HepG2 (cell line): ENCODE results near the gene ZNF607. TPM values are rescaled to one million over a fixed set of nuclear protein-coding genes. Genes with fewer than 3 reads are reported as not detected.
A peak's percentile ranks its signal among the peaks of the same experiment; 100 is the strongest.

ENCODE experiments used
- ARID2 ChIP-seq: sonication (generic); formaldehyde crosslinking; IDR thresholded peaks from 2 replicates; pipeline ENCODE4 v1.8.1; 2022; ENCODE audit warnings: mild to moderate bottlenecking, missing genetic modification reagents, borderline replicate concordance
- BCL6 ChIP-seq: IDR thresholded peaks from 2 replicates; pipeline ENCODE4 v1.6.1; 2016; ENCODE audit warnings: missing genetic modification reagents, missing compliant biosample characterization
- HDAC2 ChIP-seq: sonication (generic); formaldehyde crosslinking; IDR thresholded peaks from 2 replicates; pipeline ENCODE4 v1.4.0; 2020; ENCODE audit warnings: missing genetic modification reagents
- LCORL ChIP-seq, 2 experiments: fragments of 450-650 bp in 1 of 2; sonication (generic) in 1 of 2; formaldehyde crosslinking in 1 of 2; IDR thresholded peaks; 2 replicates each; pipeline versions ENCODE4 v1.5.0 to v1.6.1; 2017 to 2020; ENCODE audit warnings: antibody characterized with exemption in 1 of 2, missing genetic modification reagents in 1 of 2
- SOX5 ChIP-seq: IDR thresholded peaks from 2 replicates; pipeline ENCODE4 v1.6.1; 2016; ENCODE audit warnings: borderline replicate concordance
- SP2 ChIP-seq: sonication (generic); formaldehyde crosslinking; IDR thresholded peaks from 2 replicates; pipeline ENCODE4 v1.5.1; 2020; ENCODE audit warnings: mild to moderate bottlenecking, missing genetic modification reagents
- ZNF143 ChIP-seq: sonication (generic); formaldehyde crosslinking; IDR thresholded peaks from 2 replicates; pipeline ENCODE4 v1.4.0; 2020; ENCODE audit warnings: missing genetic modification reagents
- ZNF264 ChIP-seq: sonication (generic); formaldehyde crosslinking; IDR thresholded peaks from 2 replicates; pipeline ENCODE4 v1.4.0; 2020; ENCODE audit warnings: missing genetic modification reagents
- ZNF546 ChIP-seq: sonication (generic); formaldehyde crosslinking; conservative IDR thresholded peaks from 2 replicates; pipeline ENCODE4 v1.8.1; 2023; ENCODE audit warnings: mild to moderate bottlenecking, missing genetic modification reagents
- ZNF644 ChIP-seq: IDR thresholded peaks from 2 replicates; pipeline ENCODE4 v1.6.1; 2016; ENCODE audit warnings: low read depth
- ZSCAN20 ChIP-seq: sonication (generic); formaldehyde crosslinking; IDR thresholded peaks from 2 replicates; pipeline ENCODE4 v1.4.0; 2020; ENCODE audit warnings: missing genetic modification reagents, mild to moderate bottlenecking, borderline replicate concordance
- polyA plus RNA-seq, 8 experiments: library from polyadenylated mRNA; depleted of rRNA in 3 of 8; stranded (reverse) in 7 of 8; unstranded in 1 of 8; fragments of >200 nt; fragmentation: Illumina TruSeq in 4 of 8; extraction: Trizol in 4 of 8; gene quantifications; 2 replicates each; pipeline versions ENCODE4 v1.2.1 to v1.2.3, GENCODE V29; 2011 to 2016; ENCODE audit warnings: low read depth in 4 of 8, missing spikeins in 1 of 8, mixed read lengths in 1 of 8; ENCODE audit not compliant: insufficient read depth in 1 of 8
- total RNA-seq, 5 experiments: library from RNA; depleted of rRNA; stranded (reverse); fragments of >200 nt; fragmentation: Illumina TruSeq; extraction: Trizol; gene quantifications; 2 replicates each; pipeline ENCODE4 v1.2.3, GENCODE V29; 2016; ENCODE audit warnings: low read depth in 1 of 5
- TF ChIP-seq, protein P1 (sequence below): sonication (generic); formaldehyde crosslinking; IDR thresholded peaks from 2 replicates; pipeline ENCODE4 v1.4.0; 2020; ENCODE audit warnings: missing genetic modification reagents, borderline replicate concordance
- TF ChIP-seq, protein P2 (sequence below): IDR thresholded peaks from 2 replicates; pipeline ENCODE4 v1.6.1; 2012; ENCODE audit warnings: inconsistent platforms
- TF ChIP-seq, protein P3 (sequence below): sonication (generic); formaldehyde crosslinking; IDR thresholded peaks from 2 replicates; pipeline ENCODE4 v1.5.0; 2020; ENCODE audit warnings: mild to moderate bottlenecking, missing genetic modification reagents
- TF ChIP-seq, protein P4 (sequence below): sonication (generic); formaldehyde crosslinking; IDR thresholded peaks from 2 replicates; pipeline ENCODE4 v1.4.0; 2020; ENCODE audit warnings: low read depth, missing genetic modification reagents
- TF ChIP-seq, protein P5 (sequence below): fragments of 450-650 bp; IDR thresholded peaks from 2 replicates; pipeline ENCODE4 v1.6.1; 2016
- TF ChIP-seq, protein P6 (sequence below): sonication (generic); formaldehyde crosslinking; IDR thresholded peaks from 2 replicates; pipeline ENCODE4 v1.5.1; 2020; ENCODE audit warnings: missing genetic modification reagents, mild to moderate bottlenecking, borderline replicate concordance

Gene ZNF607
- total and polyA plus RNA-seq, 2 of the 13 experiments (the other 11 are each of a cell fraction or from before 2014, with no cell fraction given) = 3.8 to 8.3 TPM

DNA sequence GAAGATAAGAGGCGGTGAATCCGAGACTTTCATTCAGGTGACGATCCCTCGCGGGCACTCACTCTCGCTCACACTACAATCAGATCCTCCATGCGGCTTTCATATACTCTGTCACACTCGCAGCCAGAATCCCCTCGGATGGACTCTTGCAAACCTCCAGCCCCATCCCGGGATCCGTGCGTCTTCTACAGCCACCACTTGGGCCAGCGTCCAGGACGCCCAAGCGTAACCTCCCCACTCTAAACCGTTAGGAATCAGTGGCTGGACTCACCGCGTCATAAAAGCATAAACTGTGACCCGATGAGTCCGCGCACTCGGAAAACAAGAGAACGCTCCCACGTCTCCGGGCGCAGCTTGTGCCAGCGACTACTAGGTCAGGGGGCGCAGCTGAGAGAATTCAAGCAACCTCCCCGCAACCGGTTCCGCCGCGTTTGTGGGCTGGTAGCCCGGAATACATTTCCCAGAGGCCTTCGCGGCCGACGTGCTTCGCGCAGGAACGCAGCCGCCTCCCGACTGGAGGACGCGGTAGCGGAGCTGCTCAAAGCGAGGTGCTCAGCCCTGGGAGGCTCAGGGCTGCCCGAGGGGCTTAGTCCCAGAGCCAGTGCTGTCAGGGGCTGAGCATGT, 27.6 kb downstream of the ZNF607 start (continued):
- TF ChIP-seq, protein P1, sequence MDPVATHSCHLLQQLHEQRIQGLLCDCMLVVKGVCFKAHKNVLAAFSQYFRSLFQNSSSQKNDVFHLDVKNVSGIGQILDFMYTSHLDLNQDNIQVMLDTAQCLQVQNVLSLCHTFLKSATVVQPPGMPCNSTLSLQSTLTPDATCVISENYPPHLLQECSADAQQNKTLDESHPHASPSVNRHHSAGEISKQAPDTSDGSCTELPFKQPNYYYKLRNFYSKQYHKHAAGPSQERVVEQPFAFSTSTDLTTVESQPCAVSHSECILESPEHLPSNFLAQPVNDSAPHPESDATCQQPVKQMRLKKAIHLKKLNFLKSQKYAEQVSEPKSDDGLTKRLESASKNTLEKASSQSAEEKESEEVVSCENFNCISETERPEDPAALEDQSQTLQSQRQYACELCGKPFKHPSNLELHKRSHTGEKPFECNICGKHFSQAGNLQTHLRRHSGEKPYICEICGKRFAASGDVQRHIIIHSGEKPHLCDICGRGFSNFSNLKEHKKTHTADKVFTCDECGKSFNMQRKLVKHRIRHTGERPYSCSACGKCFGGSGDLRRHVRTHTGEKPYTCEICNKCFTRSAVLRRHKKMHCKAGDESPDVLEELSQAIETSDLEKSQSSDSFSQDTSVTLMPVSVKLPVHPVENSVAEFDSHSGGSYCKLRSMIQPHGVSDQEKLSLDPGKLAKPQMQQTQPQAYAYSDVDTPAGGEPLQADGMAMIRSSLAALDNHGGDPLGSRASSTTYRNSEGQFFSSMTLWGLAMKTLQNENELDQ = no peak
- TF ChIP-seq LCORL (IDR thresholded peaks at IDR 0.05) = no peak
- TF ChIP-seq LCORL (CRISPR knock-in tag; IDR thresholded peaks at IDR 0.05) = peak; percentile 62; the same call in 1 of the 2 replicates
- TF ChIP-seq SOX5 = peak; percentile 27; the same call in 1 of the 2 replicates
- no peak for TF ChIP-seq BCL6 (CRISPR knock-in tag)
- TF ChIP-seq, protein P2, sequence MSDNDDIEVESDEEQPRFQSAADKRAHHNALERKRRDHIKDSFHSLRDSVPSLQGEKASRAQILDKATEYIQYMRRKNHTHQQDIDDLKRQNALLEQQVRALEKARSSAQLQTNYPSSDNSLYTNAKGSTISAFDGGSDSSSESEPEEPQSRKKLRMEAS = peak; percentile 59
- TF ChIP-seq, protein P3, sequence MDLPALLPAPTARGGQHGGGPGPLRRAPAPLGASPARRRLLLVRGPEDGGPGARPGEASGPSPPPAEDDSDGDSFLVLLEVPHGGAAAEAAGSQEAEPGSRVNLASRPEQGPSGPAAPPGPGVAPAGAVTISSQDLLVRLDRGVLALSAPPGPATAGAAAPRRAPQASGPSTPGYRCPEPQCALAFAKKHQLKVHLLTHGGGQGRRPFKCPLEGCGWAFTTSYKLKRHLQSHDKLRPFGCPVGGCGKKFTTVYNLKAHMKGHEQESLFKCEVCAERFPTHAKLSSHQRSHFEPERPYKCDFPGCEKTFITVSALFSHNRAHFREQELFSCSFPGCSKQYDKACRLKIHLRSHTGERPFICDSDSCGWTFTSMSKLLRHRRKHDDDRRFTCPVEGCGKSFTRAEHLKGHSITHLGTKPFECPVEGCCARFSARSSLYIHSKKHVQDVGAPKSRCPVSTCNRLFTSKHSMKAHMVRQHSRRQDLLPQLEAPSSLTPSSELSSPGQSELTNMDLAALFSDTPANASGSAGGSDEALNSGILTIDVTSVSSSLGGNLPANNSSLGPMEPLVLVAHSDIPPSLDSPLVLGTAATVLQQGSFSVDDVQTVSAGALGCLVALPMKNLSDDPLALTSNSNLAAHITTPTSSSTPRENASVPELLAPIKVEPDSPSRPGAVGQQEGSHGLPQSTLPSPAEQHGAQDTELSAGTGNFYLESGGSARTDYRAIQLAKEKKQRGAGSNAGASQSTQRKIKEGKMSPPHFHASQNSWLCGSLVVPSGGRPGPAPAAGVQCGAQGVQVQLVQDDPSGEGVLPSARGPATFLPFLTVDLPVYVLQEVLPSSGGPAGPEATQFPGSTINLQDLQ (CRISPR knock-in tag) = peak; percentile 85
- TF ChIP-seq ZNF644 = no peak; the same call in 1 of the 2 replicates
- TF ChIP-seq ZNF546 (CRISPR knock-in tag) = 0 out of 2 replicates have a peak, but pooled peaks have one; percentile 57
- TF ChIP-seq, protein P4, sequence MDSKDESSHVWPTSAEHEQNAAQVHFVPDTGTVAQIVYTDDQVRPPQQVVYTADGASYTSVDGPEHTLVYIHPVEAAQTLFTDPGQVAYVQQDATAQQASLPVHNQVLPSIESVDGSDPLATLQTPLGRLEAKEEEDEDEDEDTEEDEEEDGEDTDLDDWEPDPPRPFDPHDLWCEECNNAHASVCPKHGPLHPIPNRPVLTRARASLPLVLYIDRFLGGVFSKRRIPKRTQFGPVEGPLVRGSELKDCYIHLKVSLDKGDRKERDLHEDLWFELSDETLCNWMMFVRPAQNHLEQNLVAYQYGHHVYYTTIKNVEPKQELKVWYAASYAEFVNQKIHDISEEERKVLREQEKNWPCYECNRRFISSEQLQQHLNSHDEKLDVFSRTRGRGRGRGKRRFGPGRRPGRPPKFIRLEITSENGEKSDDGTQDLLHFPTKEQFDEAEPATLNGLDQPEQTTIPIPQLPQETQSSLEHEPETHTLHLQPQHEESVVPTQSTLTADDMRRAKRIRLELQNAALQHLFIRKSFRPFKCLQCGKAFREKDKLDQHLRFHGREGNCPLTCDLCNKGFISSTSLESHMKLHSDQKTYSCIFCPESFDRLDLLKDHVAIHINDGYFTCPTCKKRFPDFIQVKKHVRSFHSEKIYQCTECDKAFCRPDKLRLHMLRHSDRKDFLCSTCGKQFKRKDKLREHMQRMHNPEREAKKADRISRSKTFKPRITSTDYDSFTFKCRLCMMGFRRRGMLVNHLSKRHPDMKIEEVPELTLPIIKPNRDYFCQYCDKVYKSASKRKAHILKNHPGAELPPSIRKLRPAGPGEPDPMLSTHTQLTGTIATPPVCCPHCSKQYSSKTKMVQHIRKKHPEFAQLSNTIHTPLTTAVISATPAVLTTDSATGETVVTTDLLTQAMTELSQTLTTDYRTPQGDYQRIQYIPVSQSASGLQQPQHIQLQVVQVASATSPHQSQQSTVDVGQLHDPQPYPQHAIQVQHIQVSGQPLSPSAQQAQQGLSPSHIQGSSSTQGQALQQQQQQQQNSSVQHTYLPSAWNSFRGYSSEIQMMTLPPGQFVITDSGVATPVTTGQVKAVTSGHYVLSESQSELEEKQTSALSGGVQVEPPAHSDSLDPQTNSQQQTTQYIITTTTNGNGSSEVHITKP (CRISPR knock-in tag) = peak; percentile 40
- TF ChIP-seq, protein P5, sequence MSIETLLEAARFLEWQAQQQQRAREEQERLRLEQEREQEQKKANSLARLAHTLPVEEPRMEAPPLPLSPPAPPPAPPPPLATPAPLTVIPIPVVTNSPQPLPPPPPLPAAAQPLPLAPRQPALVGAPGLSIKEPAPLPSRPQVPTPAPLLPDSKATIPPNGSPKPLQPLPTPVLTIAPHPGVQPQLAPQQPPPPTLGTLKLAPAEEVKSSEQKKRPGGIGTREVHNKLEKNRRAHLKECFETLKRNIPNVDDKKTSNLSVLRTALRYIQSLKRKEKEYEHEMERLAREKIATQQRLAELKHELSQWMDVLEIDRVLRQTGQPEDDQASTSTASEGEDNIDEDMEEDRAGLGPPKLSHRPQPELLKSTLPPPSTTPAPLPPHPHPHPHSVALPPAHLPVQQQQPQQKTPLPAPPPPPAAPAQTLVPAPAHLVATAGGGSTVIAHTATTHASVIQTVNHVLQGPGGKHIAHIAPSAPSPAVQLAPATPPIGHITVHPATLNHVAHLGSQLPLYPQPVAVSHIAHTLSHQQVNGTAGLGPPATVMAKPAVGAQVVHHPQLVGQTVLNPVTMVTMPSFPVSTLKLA = no peak
- peak; percentile 39 for TF ChIP-seq SP2 (CRISPR knock-in tag)
- peak; percentile 64; the same call in 1 of the 2 replicates for TF ChIP-seq ZNF264
- no peak for TF ChIP-seq ARID2 (CRISPR knock-in tag)
- TF ChIP-seq ZNF143 (CRISPR knock-in tag) = peak; percentile 95
- TF ChIP-seq ZSCAN20 (CRISPR knock-in tag) = 0 out of 2 replicates have a peak, but pooled peaks have one; percentile 14
- peak; percentile 70 for TF ChIP-seq HDAC2 (CRISPR knock-in tag)
- TF ChIP-seq, protein P6, sequence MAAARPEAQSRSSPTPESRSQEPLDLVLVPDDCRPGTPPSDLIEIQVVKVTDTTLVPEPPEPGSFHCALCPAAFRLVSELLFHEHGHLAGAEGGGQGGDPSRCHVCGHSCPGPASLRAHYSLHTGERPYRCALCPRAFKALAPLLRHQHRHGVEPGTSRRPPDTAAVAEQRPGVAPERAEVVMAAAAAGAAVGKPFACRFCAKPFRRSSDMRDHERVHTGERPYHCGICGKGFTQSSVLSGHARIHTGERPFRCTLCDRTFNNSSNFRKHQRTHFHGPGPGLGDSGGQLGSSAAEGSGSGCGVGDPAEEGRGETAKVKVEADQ (CRISPR knock-in tag) = no peak; the same call in 1 of the 2 replicates
